DND-41 (cell line): ENCODE data around the gene MEIOB.

Source experiments
- ATAC-seq: fragments of 200-7000 bp; cut with Tn5 transposase; 3 replicates; pipeline ENCODE4 v1.9.1; 2021; ENCODE audit warnings: low read depth; ENCODE audit not compliant: insufficient read depth
- DNase-seq: peaks from one replicate; pipeline ENCODE4 v3.0.0-alpha.2; 2020
- H2AFZ ChIP-seq: 2 replicates; pipeline ENCODE4 v1.6.0; 2012; ENCODE audit warnings: low read depth, low read length
- H3K27ac ChIP-seq: 2 replicates; pipeline ENCODE4 v1.5.1; 2012; ENCODE audit warnings: low read length, inconsistent platforms
- H3K27me3 ChIP-seq: fragments of 200-600 bp; sonication (generic); 2 replicates; pipeline ENCODE4 v1.6.0; 2012; ENCODE audit warnings: low read length, mild to moderate bottlenecking, inconsistent platforms; ENCODE audit not compliant: insufficient read depth, poor library complexity
- H3K36me3 ChIP-seq: 2 replicates; pipeline ENCODE4 v1.5.1; 2012; ENCODE audit warnings: low read length, inconsistent platforms; ENCODE audit not compliant: insufficient read depth
- H3K4me1 ChIP-seq: 2 replicates; pipeline ENCODE4 v1.5.1; 2012; ENCODE audit warnings: mild to moderate bottlenecking, low read length; ENCODE audit not compliant: insufficient read depth
- H3K4me2 ChIP-seq: 2 replicates; pipeline ENCODE4 v1.6.0; 2012; ENCODE audit warnings: mild to moderate bottlenecking, moderate library complexity, low read length, inconsistent platforms; ENCODE audit not compliant: insufficient read depth
- H3K4me3 ChIP-seq, 2 experiments: fragments of 200-600 bp in 1 of 2; shearing (Covaris generic) in 1 of 2; 2 replicates each; pipeline ENCODE4 v1.5.1; 2012 to 2016; ENCODE audit warnings: inconsistent platforms in 2 of 2, low read length in 2 of 2, mild to moderate bottlenecking in 2 of 2, low read depth in 1 of 2, moderate library complexity in 1 of 2
- H3K79me2 ChIP-seq: 2 replicates; pipeline ENCODE4 v1.6.0; 2012; ENCODE audit warnings: low read length, inconsistent platforms; ENCODE audit not compliant: insufficient read depth
- H3K9ac ChIP-seq: 2 replicates; pipeline ENCODE4 v1.6.0; 2012; ENCODE audit warnings: low read depth, mild to moderate bottlenecking, inconsistent platforms, low read length, moderate library complexity
- H3K9me3 ChIP-seq: 2 replicates; pipeline ENCODE4 v1.5.1; 2012; ENCODE audit warnings: low read length, moderate library complexity, mild to moderate bottlenecking, inconsistent platforms; ENCODE audit not compliant: insufficient read depth, severe bottlenecking
- H4K20me1 ChIP-seq: 2 replicates; pipeline ENCODE4 v1.6.0; 2012; ENCODE audit warnings: low read length; ENCODE audit not compliant: insufficient read depth
- CTCF ChIP-seq: IDR thresholded peaks from 2 replicates; pipeline ENCODE4 v1.5.1; 2012; ENCODE audit warnings: borderline replicate concordance, low read length, moderate library complexity, mild to moderate bottlenecking; ENCODE audit not compliant: poor library complexity, severe bottlenecking; ENCODE audit errors: extremely low read depth
- EZH2 ChIP-seq: IDR thresholded peaks from 3 replicates; pipeline ENCODE4 v1.6.1; 2012; ENCODE audit warnings: borderline replicate concordance, low read depth, mild to moderate bottlenecking, moderate library complexity, low read length, inconsistent platforms; ENCODE audit not compliant: severe bottlenecking

MEIOB gene

GRCh38 chr16:1823821-1824220 is 48.1 kb downstream of the MEIOB start:
- Histone ChIP-seq H3K4me2 (no peak overlapping the region), H3K79me2 (peaks cover 50% of the 10 kb centered on the region), H3K36me3 (peaks cover 38% of the 10 kb centered on the region), H3K4me1 (peaks cover 40% of the 10 kb centered on the region), H3K27me3 (no peaks in the 10 kb centered on the region), H4K20me1 (peaks cover 22% of the 10 kb centered on the region), H3K9me3 (no peaks in the 10 kb centered on the region), H3K27ac (no peak overlapping the region), H3K4me3 (no peak overlapping the region), H3K9ac (no peak overlapping the region), H2AFZ (no peak overlapping the region)
- TF ChIP-seq CTCF = peak; percentile 32
- no peak for TF ChIP-seq EZH2
- ATAC-seq (no peak), DNase-seq (peak; percentile 22)

- H3K9ac ChIP-seq = no peak overlapping the region
- H3K4me3 ChIP-seq = no peak overlapping the region
- DNase-seq (no peak), ATAC-seq (no peak)
- peaks cover 48% of the 10 kb centered on the region for H3K36me3 ChIP-seq
- TF ChIP-seq CTCF (no peak), EZH2 (no peak)
- peaks cover 41% of the 10 kb centered on the region for H3K79me2 ChIP-seq
- H3K27ac ChIP-seq = no peak overlapping the region
- H4K20me1 ChIP-seq = peaks cover 22% of the 10 kb centered on the region
- no peak overlapping the region for H2AFZ ChIP-seq
- no peaks in the 10 kb centered on the region for H3K27me3 ChIP-seq
- H3K4me2 ChIP-seq = no peak overlapping the region
- no peaks in the 10 kb centered on the region for H3K9me3 ChIP-seq
- H3K4me1 ChIP-seq = peaks cover 30% of the 10 kb centered on the region
Observed at GRCh38 chr16:1822801-1823200, 49.2 kb downstream of the MEIOB start.

- Histone ChIP-seq H3K4me2 (no peak overlapping the region), H3K36me3 (peaks cover 55% of the 10 kb centered on the region)
Observed at GRCh38 chr16:1821861-1822611, 49.9 kb downstream of the MEIOB start.

More at GRCh38 chr16:1821861-1822611, 49.9 kb downstream of the MEIOB start:
- peaks cover 22% of the 10 kb centered on the region for H4K20me1 ChIP-seq
- H3K9me3 ChIP-seq = no peaks in the 10 kb centered on the region
- H3K9ac ChIP-seq = no peak overlapping the region
- no peaks in the 10 kb centered on the region for H3K27me3 ChIP-seq
- ATAC-seq (no peak), DNase-seq (no peak)
- peaks cover 23% of the 10 kb centered on the region for H3K4me1 ChIP-seq
- peaks cover 33% of the 10 kb centered on the region for H3K79me2 ChIP-seq
- no peak overlapping the region for H3K27ac ChIP-seq
- H3K4me3 ChIP-seq = no peak overlapping the region
- no peak for TF ChIP-seq CTCF
- no peak for TF ChIP-seq EZH2
- H2AFZ ChIP-seq = no peak overlapping the region
